Measurements from ENCODE around the gene HTR2B. TPM values are rescaled to one million over a fixed set of nuclear protein-coding genes. Genes with fewer than 3 reads are reported as not detected.

Gene HTR2B
- total RNA-seq, 4 donors from 2014 or later: 0.09 TPM; not detected in 3

GRCh38 chr2:231117148-231117547, 7.7 kb downstream of the HTR2B start:
- no peaks in the 10 kb centered on the region for H3K9me3 ChIP-seq
- intact Hi-C loops (cut with DNase I; ENCODE audit: low total_unique reads) (no loop called here), in situ Hi-C loops (cut with MboI; ENCODE audit: low sequenced_read_pairs in 4 of 4) (loop anchor here in 3 of 4 donors (25.0 kb wide), 3 partner anchors 295 to 345 kb away; partner anchors contain the start of gene NCL (in 1 of the 3))
- no peak overlapping the region for H3K4me3 ChIP-seq
- H3K27ac ChIP-seq: no peak overlapping the region
- no peak for TF ChIP-seq POLR2A (IDR thresholded peaks at IDR 0.05)
- no peak for TF ChIP-seq CTCF (IDR thresholded peaks at IDR 0.05 in 4 of 5, conservative IDR thresholded peaks at IDR 0.05 in 1 of 5)
- peaks cover 0 to 7% of the 10 kb centered on the region in 2 donors for H3K36me3 ChIP-seq
- no peaks in the 10 kb centered on the region for H3K27me3 ChIP-seq
- no peak for DNase-seq
- no peak for ATAC-seq
- peaks cover 12 to 17% of the 10 kb centered on the region in 2 donors for H3K4me1 ChIP-seq

DNA sequence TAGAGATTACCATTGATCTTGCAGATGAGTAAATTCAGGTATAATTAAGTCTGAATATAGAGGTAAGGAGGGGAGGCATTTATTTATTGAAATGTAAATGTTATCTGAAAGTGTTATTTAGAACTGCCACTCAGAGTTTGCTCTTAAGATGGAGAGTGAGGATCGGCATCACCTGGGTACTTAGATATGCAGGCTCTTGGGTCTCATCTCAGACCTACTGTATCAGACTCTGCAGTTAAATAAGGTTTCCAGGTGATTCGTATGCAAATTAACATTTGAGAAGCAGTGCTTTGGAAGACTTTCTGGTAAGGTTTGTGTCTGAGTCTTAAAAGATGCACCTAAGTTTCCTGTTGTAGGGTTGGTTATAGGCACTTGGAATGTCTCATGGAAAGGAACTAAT, 9.2 kb downstream of the HTR2B start:
- DNase-seq: no peak
- intact Hi-C loops (cut with DNase I; ENCODE audit: low total_unique reads) (no loop called here), in situ Hi-C loops (cut with MboI; ENCODE audit: low sequenced_read_pairs in 4 of 4) (loop anchor here in 3 of 4 donors (25.0 kb wide), 3 partner anchors 297 to 347 kb away; partner anchors contain the start of gene NCL (in 1 of the 3))
- H3K9me3 ChIP-seq: no peaks in the 10 kb centered on the region
- no peak overlapping the region for H3K4me3 ChIP-seq
- H3K4me1 ChIP-seq: peaks cover 12 to 22% of the 10 kb centered on the region in 2 donors
- TF ChIP-seq POLR2A (IDR thresholded peaks at IDR 0.05) (no peak), CTCF (IDR thresholded peaks at IDR 0.05 in 4 of 5, conservative IDR thresholded peaks at IDR 0.05 in 1 of 5) (no peak)
- peaks cover 0 to 7% of the 10 kb centered on the region in 2 donors for H3K36me3 ChIP-seq
- no peaks in the 10 kb centered on the region for H3K27me3 ChIP-seq
- ATAC-seq: no peak
- H3K27ac ChIP-seq: no peak overlapping the region

- Histone ChIP-seq H3K27me3 (no peaks in the 10 kb centered on the region), H3K36me3 (peaks cover 0 to 7% of the 10 kb centered on the region in 2 donors)
- in situ Hi-C loops (cut with MboI; ENCODE audit: low sequenced_read_pairs in 4 of 4): loop anchor here in 3 of 4 donors (25.0 kb wide), 3 partner anchors 299 to 349 kb away; partner anchors contain the start of gene NCL (in 1 of the 3)
Measured at GRCh38 chr2:231113489-231113888, 11.4 kb downstream of the HTR2B start.

DNA sequence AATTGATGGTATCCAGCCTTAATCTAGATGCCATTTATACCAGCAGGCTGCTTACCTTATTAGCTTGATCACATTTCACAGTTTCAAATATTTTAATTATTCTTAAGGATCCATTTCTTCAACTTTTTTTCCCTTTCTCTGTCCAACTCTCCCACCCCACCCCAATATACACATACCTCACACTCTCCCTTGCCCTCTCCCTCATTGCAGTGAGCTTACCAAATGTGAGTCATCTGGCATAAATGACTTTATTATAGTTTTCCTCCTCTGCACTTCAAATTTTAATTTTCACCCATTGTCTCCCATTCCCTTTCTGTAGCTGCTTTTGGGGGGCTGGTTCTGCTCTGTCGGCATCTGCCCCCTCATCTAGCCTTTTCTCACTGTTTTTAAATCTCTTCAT, 12.9 kb downstream of the HTR2B start:
- in situ Hi-C loops (cut with MboI; ENCODE audit: low sequenced_read_pairs in 4 of 4) (loop anchor here in 3 of 4 donors (25.0 kb wide), 3 partner anchors 300 to 350 kb away; partner anchors contain the start of gene NCL (in 1 of the 3)), intact Hi-C loops (cut with DNase I; ENCODE audit: low total_unique reads) (no loop called here)
- ATAC-seq (no peak), DNase-seq (no peak)
- Histone ChIP-seq H3K9me3 (no peaks in the 10 kb centered on the region), H3K4me1 (peaks cover 13 to 14% of the 10 kb centered on the region in 2 donors), H3K4me3 (no peak overlapping the region), H3K27ac (no peak overlapping the region), H3K27me3 (no peaks in the 10 kb centered on the region), H3K36me3 (peaks cover 0 to 7% of the 10 kb centered on the region in 2 donors)
- no peak for TF ChIP-seq POLR2A (IDR thresholded peaks at IDR 0.05)
- no peak for TF ChIP-seq CTCF (IDR thresholded peaks at IDR 0.05 in 4 of 5, conservative IDR thresholded peaks at IDR 0.05 in 1 of 5)

More at GRCh38 chr2:231113489-231113888, 11.4 kb downstream of the HTR2B start:
- TF ChIP-seq CTCF (IDR thresholded peaks at IDR 0.05 in 4 of 5, conservative IDR thresholded peaks at IDR 0.05 in 1 of 5): no peak
- TF ChIP-seq POLR2A (IDR thresholded peaks at IDR 0.05): no peak
- DNase-seq: no peak
- no peak overlapping the region for H3K4me3 ChIP-seq
- intact Hi-C loops (cut with DNase I; ENCODE audit: low total_unique reads): no loop called here
- ATAC-seq: no peak
- no peak overlapping the region for H3K27ac ChIP-seq
- H3K9me3 ChIP-seq: no peaks in the 10 kb centered on the region
- peaks cover 17 to 22% of the 10 kb centered on the region in 2 donors for H3K4me1 ChIP-seq

All from gastrocnemius medialis (tissue), 4 donors.